Astrocyte (in vitro differentiated cells and primary cell): ENCODE results near the gene IPO4. TPM values are rescaled to one million over a fixed set of nuclear protein-coding genes. Genes with fewer than 3 reads are reported as not detected.
A peak's percentile ranks its signal among the peaks of the same experiment; 100 is the strongest.
"Not testable (repeated sequence)": the region's sequence is repeated elsewhere in the genome, so short reads cannot be mapped to it uniquely, and the experiment has no call there.

ENCODE experiments used
- DNase-seq: peaks from one replicate; pipeline ENCODE4 v3.0.0-alpha.2; 2010; ENCODE audit warnings: low read depth
- FAIRE-seq: peaks from 2 replicates; lab custom pipeline; 2011; peaks lifted over from hg19 to GRCh38; lab: Jason Lieb, UNC
- H2AFZ ChIP-seq: 2 replicates; pipeline ENCODE4 v1.6.0; 2012; ENCODE audit warnings: low read depth, low read length, inconsistent platforms
- H3K27ac ChIP-seq: 2 replicates; pipeline ENCODE4 v1.5.1; 2011; ENCODE audit warnings: low read depth, low read length, inconsistent platforms
- H3K27me3 ChIP-seq: 2 replicates; pipeline ENCODE4 v1.6.0; 2011; ENCODE audit warnings: low read length, inconsistent platforms; ENCODE audit not compliant: insufficient read depth
- H3K36me3 ChIP-seq: 2 replicates; pipeline ENCODE4 v1.5.1; 2011; ENCODE audit warnings: low read length, inconsistent platforms; ENCODE audit not compliant: insufficient read depth
- H3K4me1 ChIP-seq: 2 replicates; pipeline ENCODE4 v1.5.1; 2011; ENCODE audit warnings: low read length, inconsistent platforms; ENCODE audit not compliant: insufficient read depth
- H3K4me2 ChIP-seq: 2 replicates; pipeline ENCODE4 v1.6.0; 2012; ENCODE audit warnings: low read length, inconsistent platforms
- H3K4me3 ChIP-seq: 2 replicates; pipeline ENCODE4 v1.5.1; 2011; ENCODE audit warnings: low read depth, mild to moderate bottlenecking, low read length, inconsistent platforms; ENCODE audit not compliant: insufficient read depth
- H3K79me2 ChIP-seq: 2 replicates; pipeline ENCODE4 v1.6.0; 2012; ENCODE audit warnings: mild to moderate bottlenecking, low read length, inconsistent platforms; ENCODE audit not compliant: insufficient read depth
- H3K9ac ChIP-seq: 2 replicates; pipeline ENCODE4 v1.6.0; 2012; ENCODE audit warnings: mild to moderate bottlenecking, low read length, inconsistent platforms
- H3K9me3 ChIP-seq: 2 replicates; pipeline ENCODE4 v1.5.1; 2012; ENCODE audit warnings: low read depth, mild to moderate bottlenecking, low read length, inconsistent platforms; ENCODE audit not compliant: insufficient read depth
- H4K20me1 ChIP-seq: 2 replicates; pipeline ENCODE4 v1.6.0; 2012; ENCODE audit warnings: low read length, inconsistent platforms; ENCODE audit not compliant: insufficient read depth
- H3K27ac Mint-ChIP-seq: one replicate; pipeline ENCODE4 v1.8.0; 2021; ENCODE audit warnings: mild to moderate bottlenecking, mixed read lengths; ENCODE audit not compliant: unreplicated experiment
- H3K27me3 Mint-ChIP-seq: one replicate; pipeline ENCODE4 v1.8.0; 2021; ENCODE audit warnings: low read depth, mixed read lengths; ENCODE audit not compliant: unreplicated experiment
- H3K36me3 Mint-ChIP-seq: one replicate; pipeline ENCODE4 v1.8.0; 2021; ENCODE audit warnings: low read depth, mixed read lengths; ENCODE audit not compliant: unreplicated experiment
- H3K4me1 Mint-ChIP-seq: one replicate; pipeline ENCODE4 v1.8.0; 2021; ENCODE audit warnings: low read depth, mixed read lengths; ENCODE audit not compliant: unreplicated experiment
- H3K4me3 Mint-ChIP-seq: one replicate; pipeline ENCODE4 v1.8.0; 2021; ENCODE audit warnings: mild to moderate bottlenecking, moderate library complexity, mixed read lengths; ENCODE audit not compliant: unreplicated experiment
- H3K9me3 Mint-ChIP-seq: one replicate; pipeline ENCODE4 v1.8.0; 2021; ENCODE audit warnings: mild to moderate bottlenecking, mixed read lengths; ENCODE audit not compliant: unreplicated experiment
- EZH2 ChIP-seq: IDR thresholded peaks from 2 replicates; pipeline ENCODE4 v1.6.1; 2012; ENCODE audit warnings: mild to moderate bottlenecking, low read length, inconsistent platforms; ENCODE audit not compliant: insufficient read depth
- total RNA-seq: library from RNA; stranded (reverse); gene quantifications from 2 replicates; pipeline ENCODE4 v1.2.1, GENCODE V29; 2021
- TF ChIP-seq, protein P1 (sequence below): IDR thresholded peaks from 2 replicates; pipeline ENCODE4 v1.5.1; 2011; ENCODE audit warnings: low read depth, mild to moderate bottlenecking, inconsistent platforms, low read length, moderate library complexity; ENCODE audit not compliant: insufficient read depth

The IPO4 gene
- total RNA-seq, 1 donor from 2014 or later, result 46.1 TPM

DNA sequence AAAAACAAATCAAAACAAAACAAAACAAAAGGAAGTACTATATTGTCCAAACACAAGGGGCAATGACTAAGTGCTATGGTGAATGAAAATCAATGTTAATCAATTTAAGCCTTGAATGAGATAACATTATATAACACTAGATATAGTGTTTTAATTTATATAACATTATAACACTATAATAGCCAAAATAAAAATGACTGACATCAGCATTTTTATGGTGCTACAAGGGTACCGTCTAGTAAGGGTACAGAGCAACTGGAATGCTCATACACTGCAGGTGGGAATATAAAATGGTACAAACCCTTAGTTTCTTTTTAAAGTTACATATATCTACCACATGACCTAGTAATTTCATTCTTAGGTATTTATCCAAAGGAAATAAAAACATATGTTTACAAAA is 37.9 kb upstream of the IPO4 start:
- peaks cover 83% of the 10 kb centered on the region for H3K79me2 ChIP-seq
- H4K20me1 ChIP-seq, result peaks cover 3% of the 10 kb centered on the region
- no peak overlapping the region for H3K27ac ChIP-seq
- peaks cover 7% of the 10 kb centered on the region for H3K4me1 ChIP-seq
- H3K36me3 Mint-ChIP-seq, result peaks cover 2% of the 10 kb centered on the region
- no peak overlapping the region for H3K9ac ChIP-seq
- FAIRE-seq (no peak), DNase-seq (no peak)
- no peak overlapping the region for H2AFZ ChIP-seq
- no peaks in the 10 kb centered on the region for H3K36me3 ChIP-seq
- peaks cover 10% of the 10 kb centered on the region for H3K4me1 Mint-ChIP-seq
- no peak overlapping the region for H3K27ac Mint-ChIP-seq
- no peak overlapping the region for H3K4me3 ChIP-seq
- no peak for TF ChIP-seq EZH2
- TF ChIP-seq, protein P1, sequence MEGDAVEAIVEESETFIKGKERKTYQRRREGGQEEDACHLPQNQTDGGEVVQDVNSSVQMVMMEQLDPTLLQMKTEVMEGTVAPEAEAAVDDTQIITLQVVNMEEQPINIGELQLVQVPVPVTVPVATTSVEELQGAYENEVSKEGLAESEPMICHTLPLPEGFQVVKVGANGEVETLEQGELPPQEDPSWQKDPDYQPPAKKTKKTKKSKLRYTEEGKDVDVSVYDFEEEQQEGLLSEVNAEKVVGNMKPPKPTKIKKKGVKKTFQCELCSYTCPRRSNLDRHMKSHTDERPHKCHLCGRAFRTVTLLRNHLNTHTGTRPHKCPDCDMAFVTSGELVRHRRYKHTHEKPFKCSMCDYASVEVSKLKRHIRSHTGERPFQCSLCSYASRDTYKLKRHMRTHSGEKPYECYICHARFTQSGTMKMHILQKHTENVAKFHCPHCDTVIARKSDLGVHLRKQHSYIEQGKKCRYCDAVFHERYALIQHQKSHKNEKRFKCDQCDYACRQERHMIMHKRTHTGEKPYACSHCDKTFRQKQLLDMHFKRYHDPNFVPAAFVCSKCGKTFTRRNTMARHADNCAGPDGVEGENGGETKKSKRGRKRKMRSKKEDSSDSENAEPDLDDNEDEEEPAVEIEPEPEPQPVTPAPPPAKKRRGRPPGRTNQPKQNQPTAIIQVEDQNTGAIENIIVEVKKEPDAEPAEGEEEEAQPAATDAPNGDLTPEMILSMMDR, result no peak
- H3K27me3 Mint-ChIP-seq, result no peaks in the 10 kb centered on the region
- H3K9me3 ChIP-seq, result no peaks in the 10 kb centered on the region
- H3K27me3 ChIP-seq, result no peaks in the 10 kb centered on the region
- H3K4me2 ChIP-seq, result no peak overlapping the region
- H3K4me3 Mint-ChIP-seq, result no peak overlapping the region
- H3K9me3 Mint-ChIP-seq, result no peaks in the 10 kb centered on the region

GRCh38 chr14:24224618-24225071 is 36.0 kb upstream of the IPO4 start:
- TF ChIP-seq, protein P1, result no peak
- no peak for TF ChIP-seq EZH2
- peak overlapping the region; percentile 55 for H3K27ac Mint-ChIP-seq
- Histone ChIP-seq H3K4me1 (peaks cover 7% of the 10 kb centered on the region), H3K9ac (peak overlapping the region; percentile 44), H3K4me3 (no peak overlapping the region), H3K4me2 (peak overlapping the region; percentile 52), H3K27me3 (no peaks in the 10 kb centered on the region), H2AFZ (no peak overlapping the region), H3K9me3 (no peaks in the 10 kb centered on the region), H4K20me1 (peaks cover 8% of the 10 kb centered on the region), H3K36me3 (no peaks in the 10 kb centered on the region), H3K27ac (peak overlapping the region; percentile 70), H3K79me2 (peaks cover 86% of the 10 kb centered on the region)
- peaks cover 2% of the 10 kb centered on the region for H3K36me3 Mint-ChIP-seq
- peak overlapping the region; percentile 3 for H3K4me3 Mint-ChIP-seq
- H3K4me1 Mint-ChIP-seq, result peaks cover 8% of the 10 kb centered on the region
- FAIRE-seq (peak; percentile 75), DNase-seq (peak; percentile 95)
- H3K9me3 Mint-ChIP-seq, result no peaks in the 10 kb centered on the region
- H3K27me3 Mint-ChIP-seq, result no peaks in the 10 kb centered on the region

- H3K27ac ChIP-seq, result not testable (repeated sequence)
Observed at GRCh38 chr14:24222987-24223386, 34.4 kb upstream of the IPO4 start.

More at GRCh38 chr14:24222987-24223386, 34.4 kb upstream of the IPO4 start:
- H2AFZ ChIP-seq, H3K36me3 ChIP-seq, H4K20me1 ChIP-seq, H3K4me2 ChIP-seq, H3K9me3 ChIP-seq, FAIRE-seq, H3K4me3 ChIP-seq, H3K9ac ChIP-seq, H3K27me3 Mint-ChIP-seq, H3K4me1 ChIP-seq, H3K4me1 Mint-ChIP-seq, H3K36me3 Mint-ChIP-seq, H3K4me3 Mint-ChIP-seq, H3K9me3 Mint-ChIP-seq, H3K27me3 ChIP-seq, DNase-seq, H3K27ac Mint-ChIP-seq: not testable (repeated sequence)
- H3K79me2 ChIP-seq, result peaks cover 86% of the 10 kb centered on the region
